Mesenchymal stem cell (in vitro differentiated cells and primary cell): ENCODE data around the gene PUM1.

ENCODE experiments used
- DNase-seq: peaks from one replicate; pipeline ENCODE4 v3.0.0-alpha.2; 2013
- H2AFZ ChIP-seq: one replicate; pipeline ENCODE4 v1.6.1; 2013; ENCODE audit warnings: low read depth, mild to moderate bottlenecking, control low read depth, inconsistent platforms, low read length, moderate library complexity
- H2AK5ac ChIP-seq: 2 replicates; pipeline ENCODE4 v1.6.1; 2013; ENCODE audit warnings: low read length, moderate library complexity, mild to moderate bottlenecking, inconsistent platforms; ENCODE audit not compliant: severe bottlenecking
- H2BK120ac ChIP-seq: one replicate; pipeline ENCODE4 v1.6.1; 2013; ENCODE audit warnings: low read depth, mild to moderate bottlenecking, inconsistent platforms, low read length, moderate library complexity
- H2BK12ac ChIP-seq, 2 experiments: one replicate each; pipeline ENCODE4 v1.6.1; 2013; ENCODE audit warnings: inconsistent platforms in 2 of 2, low read length in 2 of 2, mild to moderate bottlenecking in 2 of 2, moderate library complexity in 2 of 2, control low read depth in 1 of 2
- H2BK15ac ChIP-seq: one replicate; pipeline ENCODE4 v1.6.1; 2013; ENCODE audit warnings: mild to moderate bottlenecking, low read depth, inconsistent platforms; ENCODE audit not compliant: poor library complexity, severe bottlenecking
- H2BK5ac ChIP-seq: 2 replicates; pipeline ENCODE4 v1.6.1; 2013; ENCODE audit warnings: low read depth, mild to moderate bottlenecking, low read length, control low read depth, inconsistent platforms; ENCODE audit not compliant: poor library complexity, severe bottlenecking
- H3K14ac ChIP-seq, 2 experiments: one replicate each; pipeline ENCODE4 v1.6.1; 2013; ENCODE audit warnings: inconsistent platforms in 2 of 2, low read length in 2 of 2, control low read depth in 1 of 2, mild to moderate bottlenecking in 1 of 2, moderate library complexity in 1 of 2
- H3K18ac ChIP-seq, 2 experiments: one replicate each; pipeline ENCODE4 v1.6.1; 2013; ENCODE audit warnings: inconsistent platforms in 2 of 2, low read length in 2 of 2, control low read depth in 1 of 2, low read depth in 1 of 2, mild to moderate bottlenecking in 1 of 2
- H3K23ac ChIP-seq, 2 experiments: one replicate each; pipeline ENCODE4 v1.6.1; 2013; ENCODE audit warnings: inconsistent platforms in 2 of 2, low read length in 2 of 2, mild to moderate bottlenecking in 2 of 2, moderate library complexity in 2 of 2, control low read depth in 1 of 2
- H3K27ac ChIP-seq: 2 replicates; pipeline ENCODE4 v1.5.1; 2013; ENCODE audit warnings: mild to moderate bottlenecking, moderate library complexity, low read length, control low read depth, inconsistent platforms; ENCODE audit not compliant: poor library complexity, severe bottlenecking
- H3K27me3 ChIP-seq, 2 experiments: 2 replicates each; pipeline versions ENCODE4 v1.6.1 to v1.7.0; 2013; ENCODE audit warnings: low read length in 2 of 2, mild to moderate bottlenecking in 2 of 2, moderate library complexity in 2 of 2, control low read depth in 1 of 2, inconsistent platforms in 1 of 2; ENCODE audit not compliant: control insufficient read depth in 1 of 2, insufficient read depth in 1 of 2
- H3K36me3 ChIP-seq, 2 experiments: 2 replicates each; pipeline versions ENCODE4 v1.6.1 to v1.7.0; 2013; ENCODE audit warnings: low read length in 2 of 2, control low read depth in 1 of 2, inconsistent platforms in 1 of 2, low read depth in 1 of 2, mild to moderate bottlenecking in 1 of 2; ENCODE audit not compliant: insufficient read depth in 2 of 2, control insufficient read depth in 1 of 2
- H3K4ac ChIP-seq, 2 experiments: one replicate each; pipeline ENCODE4 v1.6.1; 2013; ENCODE audit warnings: inconsistent platforms in 2 of 2, low read length in 2 of 2, mild to moderate bottlenecking in 2 of 2, moderate library complexity in 2 of 2, control low read depth in 1 of 2, low read depth in 1 of 2
- H3K4me1 ChIP-seq: 2 replicates; pipeline ENCODE4 v1.6.1; 2013; ENCODE audit warnings: low read depth, low read length, control low read depth; ENCODE audit not compliant: control insufficient read depth, insufficient read depth
- H3K4me2 ChIP-seq: 2 replicates; pipeline ENCODE4 v1.6.1; 2013; ENCODE audit warnings: low read length, mild to moderate bottlenecking, inconsistent platforms; ENCODE audit not compliant: poor library complexity, severe bottlenecking
- H3K4me3 ChIP-seq, 2 experiments: 2 replicates each; pipeline versions ENCODE4 v1.5.1 to v1.7.0; 2013; ENCODE audit warnings: low read length in 2 of 2, mild to moderate bottlenecking in 2 of 2, control low read depth in 1 of 2, low read depth in 1 of 2; ENCODE audit not compliant: insufficient read depth in 1 of 2
- H3K79me1 ChIP-seq: replicated peaks from 2 replicates; pipeline ENCODE4 v1.6.1; 2013; ENCODE audit warnings: mild to moderate bottlenecking, control low read depth, low read length, inconsistent platforms; ENCODE audit not compliant: poor library complexity, severe bottlenecking
- H3K9ac ChIP-seq: 2 replicates; pipeline ENCODE4 v1.7.0; 2013; ENCODE audit warnings: mild to moderate bottlenecking, low read length, moderate library complexity
- H3K9me3 ChIP-seq: 2 replicates; pipeline ENCODE4 v1.7.0; 2013; ENCODE audit warnings: mild to moderate bottlenecking, low read length; ENCODE audit not compliant: control insufficient read depth
- H4K8ac ChIP-seq: one replicate; pipeline ENCODE4 v1.6.1; 2013; ENCODE audit warnings: inconsistent platforms, mild to moderate bottlenecking, low read length, moderate library complexity
- H4K91ac ChIP-seq: one replicate; pipeline ENCODE4 v1.6.1; 2013; ENCODE audit warnings: mild to moderate bottlenecking, low read length, inconsistent platforms
- WGBS: methylation state at CpG from one replicate; pipeline ENCODE4 v1.1.7; 2013; ENCODE audit warnings: mixed read lengths; 5-methylcytosine and 5-hydroxymethylcytosine counted together

PUM1 gene

GRCh38 chr1:30903343-30904034 is 162.0 kb downstream of the PUM1 start:
- Histone ChIP-seq H2BK120ac (no peak overlapping the region), H3K4me3 (no peak overlapping the region), H2AFZ (no peak overlapping the region), H2AK5ac (no peak overlapping the region), H3K4me2 (no peak overlapping the region), H3K79me1 (peaks cover 26% of the 10 kb centered on the region), H3K14ac (no peak overlapping the region), H2BK5ac (no peak overlapping the region), H2BK12ac (peak overlapping the region in 1 of 2 experiments; percentile 45), H3K27ac (no peak overlapping the region), H3K27me3 (no peaks in the 10 kb centered on the region), H3K4me1 (peaks cover 30% of the 10 kb centered on the region), H4K91ac (no peak overlapping the region), H3K4ac (no peak overlapping the region), H2BK15ac (no peak overlapping the region), H3K18ac (no peak overlapping the region), H3K9me3 (no peaks in the 10 kb centered on the region), H3K36me3 (peaks cover 0 to 3% of the 10 kb centered on the region in 2 experiments), H3K23ac (peak overlapping the region in 1 of 2 experiments; percentile 41), H4K8ac (no peak overlapping the region), H3K9ac (no peak overlapping the region)
- peak; percentile 63 for DNase-seq
- WGBS = 66% methylated on average over 3 of the region's 8 CpGs

DNA sequence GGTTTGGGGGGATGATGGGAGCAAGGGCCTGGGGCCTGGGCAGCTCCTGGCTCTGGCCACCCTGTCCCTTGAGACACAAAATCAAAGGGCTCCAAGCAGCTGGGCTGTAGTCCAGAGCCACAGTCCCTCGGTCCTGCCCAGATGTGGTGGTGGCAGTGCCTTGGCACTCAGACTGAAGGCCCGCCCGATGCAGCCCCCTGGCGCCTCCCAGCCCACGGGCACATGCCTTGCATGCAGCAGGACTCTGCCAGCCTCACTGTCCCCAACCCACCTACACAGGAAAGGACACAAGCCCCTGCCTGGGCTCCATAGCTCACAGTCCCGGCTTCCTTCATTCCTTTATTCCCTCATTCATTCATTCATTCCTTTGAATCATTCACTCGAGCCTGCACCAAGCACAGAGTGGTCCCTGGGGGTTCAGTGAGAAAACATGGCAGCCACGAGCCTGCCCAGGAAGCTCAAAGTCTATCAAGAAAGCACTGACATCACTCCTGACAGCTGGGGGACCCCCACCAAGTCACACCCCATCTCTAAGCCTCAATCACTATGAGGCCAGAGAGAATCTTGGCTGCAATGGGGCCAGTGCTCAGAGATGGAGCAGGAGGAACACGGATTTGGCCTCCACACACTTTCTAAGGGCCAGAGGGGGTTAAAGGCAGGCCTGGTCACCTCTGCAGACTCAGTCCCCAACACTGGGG is 162.8 kb downstream of the PUM1 start:
- WGBS = 93% methylated on average over 9 of the region's 9 CpGs

DNA sequence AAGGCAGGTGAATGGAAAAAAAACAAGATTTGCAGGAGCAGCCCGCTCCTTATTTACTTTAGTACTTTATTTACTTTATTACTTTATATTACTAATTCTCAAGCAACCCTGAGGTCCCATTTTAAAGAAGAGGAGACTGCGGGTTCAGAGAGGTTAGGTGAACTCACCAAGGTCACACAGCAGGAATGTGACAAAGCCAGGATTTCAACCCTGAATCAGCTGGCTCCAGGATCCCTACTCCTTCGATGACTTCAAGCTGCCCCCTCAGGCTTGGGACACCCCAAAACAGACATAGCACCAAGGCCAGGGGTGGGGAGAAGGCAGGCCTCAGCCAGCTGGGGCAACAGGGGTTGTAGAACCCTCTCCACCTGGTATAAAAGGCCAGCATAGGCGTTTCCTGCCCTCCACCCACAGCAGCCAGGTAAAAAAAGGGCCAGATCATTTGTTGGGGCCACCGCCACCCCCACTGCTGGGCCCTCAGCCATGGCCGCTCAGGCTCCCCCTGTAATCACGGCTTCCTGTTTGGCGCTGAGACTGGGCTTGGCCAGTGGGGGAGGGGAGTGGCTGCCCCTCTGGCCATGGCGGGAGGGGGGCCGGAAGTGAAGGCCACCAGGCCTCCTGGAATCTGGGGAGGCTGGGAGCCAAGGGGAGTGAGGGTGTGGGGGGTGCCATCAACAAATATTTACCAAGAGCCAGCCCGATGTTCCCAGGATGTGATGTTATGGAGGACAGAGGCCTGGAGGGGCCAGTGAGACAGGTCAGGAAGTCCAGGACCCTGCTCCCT is 163.5 kb downstream of the PUM1 start:
- peak overlapping the region; percentile 59 for H2BK120ac ChIP-seq
- peak overlapping the region; percentile 5 to 60 for H3K4ac ChIP-seq
- no peak overlapping the region for H2AFZ ChIP-seq
- peak overlapping the region; percentile 37 for H2AK5ac ChIP-seq
- H4K8ac ChIP-seq = peak overlapping the region; percentile 94
- no peak overlapping the region for H3K27ac ChIP-seq
- WGBS = 69% methylated on average over 10 of the region's 11 CpGs
- H2BK5ac ChIP-seq = no peak overlapping the region
- peak overlapping the region; percentile 11 to 73 for H2BK12ac ChIP-seq
- no peaks in the 10 kb centered on the region for H3K27me3 ChIP-seq
- no peak overlapping the region for H3K9ac ChIP-seq
- peaks cover 22% of the 10 kb centered on the region for H3K4me1 ChIP-seq
- no peak for DNase-seq
- no peaks in the 10 kb centered on the region for H3K9me3 ChIP-seq
- H3K79me1 ChIP-seq = peaks cover 32% of the 10 kb centered on the region
- H3K18ac ChIP-seq = peak overlapping the region; percentile 64 to 85
- H4K91ac ChIP-seq = peak overlapping the region; percentile 64
- H3K14ac ChIP-seq = peak overlapping the region in 1 of 2 experiments; percentile 44
- peak overlapping the region in 1 of 2 experiments; percentile 60 for H3K23ac ChIP-seq
- peak overlapping the region; percentile 60 for H2BK15ac ChIP-seq
- no peak overlapping the region for H3K4me2 ChIP-seq
- H3K36me3 ChIP-seq = peaks cover 0 to 3% of the 10 kb centered on the region in 2 experiments
- no peak overlapping the region for H3K4me3 ChIP-seq

More for the DNA sequence above, 162.8 kb downstream of the PUM1 start:
- peaks cover 33% of the 10 kb centered on the region for H3K79me1 ChIP-seq
- H2BK120ac ChIP-seq = peak overlapping the region; percentile 59
- DNase-seq = no peak
- H2BK15ac ChIP-seq = peak overlapping the region; percentile 60
- peak overlapping the region in 1 of 2 experiments; percentile 51 for H2BK12ac ChIP-seq
- H4K8ac ChIP-seq = peak overlapping the region; percentile 94
- H2BK5ac ChIP-seq = no peak overlapping the region
- no peak overlapping the region for H3K18ac ChIP-seq
- H3K27me3 ChIP-seq = no peaks in the 10 kb centered on the region
- H2AK5ac ChIP-seq = no peak overlapping the region
- H2AFZ ChIP-seq = no peak overlapping the region
- H3K9me3 ChIP-seq = no peaks in the 10 kb centered on the region
- peak overlapping the region; percentile 3 for H4K91ac ChIP-seq
- peaks cover 30% of the 10 kb centered on the region for H3K4me1 ChIP-seq
- no peak overlapping the region for H3K27ac ChIP-seq
- peak overlapping the region in 1 of 2 experiments; percentile 58 for H3K14ac ChIP-seq
- peak overlapping the region in 1 of 2 experiments; percentile 47 for H3K4ac ChIP-seq
- H3K23ac ChIP-seq = no peak overlapping the region
- no peak overlapping the region for H3K9ac ChIP-seq
- no peak overlapping the region for H3K4me2 ChIP-seq
- H3K4me3 ChIP-seq = no peak overlapping the region
- peaks cover 0 to 3% of the 10 kb centered on the region in 2 experiments for H3K36me3 ChIP-seq
